Panc1 (cell line): Measurements from ENCODE around the gene KLHL2. TPM values are rescaled to one million over a fixed set of nuclear protein-coding genes. Genes with fewer than 3 reads are reported as not detected.

Experiments
- ATAC-seq: fragments of 200-7000 bp; cut with Tn5 transposase; 2 replicates; pipeline ENCODE4 v1.9.1; 2020; ENCODE audit warnings: mild to moderate bottlenecking, moderate library complexity
- BruUV-seq: library from RNA; stranded (reverse); fragments of 400-500 nt; replicated peaks from 2 replicates; lab custom pipeline; 2021; lab: Mats Ljungman, UMichigan
- CTCF ChIA-PET: fragments of 300-600 bp; sonication (Branson Sonifier 250); formaldehyde crosslinking; loops from one replicate; lab custom pipeline; 2022; ENCODE audit warnings: antibody characterized with exemption; lab: Charles Lee
- POLR2A ChIA-PET: fragments of 300-600 bp; sonication (Branson Sonifier 250); formaldehyde crosslinking; loops from one replicate; lab custom pipeline; 2022; ENCODE audit warnings: antibody characterized with exemption; lab: Charles Lee
- DNase-seq: peaks from one replicate; pipeline ENCODE4 v3.0.0-alpha.2; 2010; ENCODE audit warnings: low read depth, low spot score
- H3K27ac ChIP-seq: 2 replicates; pipeline ENCODE4 v1.5.1; 2011; ENCODE audit warnings: mild to moderate bottlenecking, low read length, inconsistent platforms
- H3K27me3 ChIP-seq: fragments of 200-500 bp; sonication (Bioruptor generic); 2 replicates; pipeline ENCODE4 v1.6.0; 2014; ENCODE audit warnings: low read length, inconsistent platforms; ENCODE audit not compliant: control insufficient read depth, insufficient read depth
- H3K36me3 ChIP-seq: fragments of 200-500 bp; sonication (Bioruptor generic); 2 replicates; pipeline ENCODE4 v1.5.1; 2014; ENCODE audit warnings: inconsistent platforms, mild to moderate bottlenecking, low read length, moderate library complexity; ENCODE audit not compliant: control insufficient read depth, insufficient read depth
- H3K4me1 ChIP-seq: 2 replicates; pipeline ENCODE4 v1.5.1; 2011; ENCODE audit warnings: inconsistent platforms, mild to moderate bottlenecking, low read length, moderate library complexity; ENCODE audit not compliant: control insufficient read depth, insufficient read depth
- H3K4me3 ChIP-seq, 2 experiments: 2 replicates each; pipeline ENCODE4 v1.5.1; 2011 to 2012; ENCODE audit warnings: low read depth in 2 of 2, low read length in 2 of 2, mild to moderate bottlenecking in 2 of 2, inconsistent platforms in 1 of 2, moderate library complexity in 1 of 2
- H3K9me3 ChIP-seq: fragments of 200-500 bp; sonication (Bioruptor generic); 2 replicates; pipeline ENCODE4 v1.5.1; 2014; ENCODE audit warnings: low read depth, mild to moderate bottlenecking, inconsistent platforms, low read length, moderate library complexity; ENCODE audit not compliant: control insufficient read depth, insufficient read depth
- CTCF ChIP-seq: fragments of 450-650 bp; IDR thresholded peaks from 2 replicates; pipeline ENCODE4 v1.5.1; 2017; ENCODE audit warnings: mild to moderate bottlenecking
- POLR2AphosphoS5 ChIP-seq: IDR thresholded peaks from 2 replicates; pipeline ENCODE4 v1.6.1; 2012; ENCODE audit warnings: mild to moderate bottlenecking, low read depth, low read length, moderate library complexity
- REST ChIP-seq, 2 experiments: IDR thresholded peaks; 2 replicates each; pipeline ENCODE4 v1.6.1; 2011 to 2012; ENCODE audit warnings: low read depth in 2 of 2, control low read depth in 1 of 2, low read length in 1 of 2, mild to moderate bottlenecking in 1 of 2, moderate library complexity in 1 of 2; ENCODE audit not compliant: insufficient read depth in 1 of 2
- SIN3A ChIP-seq: IDR thresholded peaks from 2 replicates; pipeline ENCODE4 v1.6.1; 2012; ENCODE audit warnings: low read depth, mild to moderate bottlenecking, low read length, moderate library complexity, borderline replicate concordance; ENCODE audit not compliant: insufficient read depth
- TCF7L2 ChIP-seq: IDR thresholded peaks from 2 replicates; pipeline ENCODE4 v1.6.1; 2011; ENCODE audit warnings: mild to moderate bottlenecking, low read depth, low read length, inconsistent platforms
- in situ Hi-C: cut with HindIII; loops from 2 replicates; pipeline ENCODE4 v1.10.0; 2016; ENCODE audit warnings: low sequenced_read_pairs, low pct_unique_long_range_greater_than_20kb
- intact Hi-C: fragments of 100-400 bp; cut with micrococcal nuclease; formaldehyde crosslinking; loops from one replicate; pipeline ENCODE4 v1.10.0; 2022; ENCODE audit not compliant: unreplicated experiment
- total RNA-seq: library from RNA; stranded (reverse); gene quantifications from one replicate; pipeline ENCODE4 v1.2.1, GENCODE V29; 2021; ENCODE audit not compliant: unreplicated experiment

Gene KLHL2
- total RNA-seq, 1 experiment from 2014 or later, result 17.4 TPM

GRCh38 chr4:165194368-165194767 is 13.0 kb upstream of the KLHL2 start:
- H3K27me3 ChIP-seq, result no peaks in the 10 kb centered on the region
- intact Hi-C loops (no loop called here), in situ Hi-C loops (no loop called here)
- TF ChIP-seq REST (IDR thresholded peaks at IDR 0.05; ENCODE audit: insufficient read depth in 1 of 2, low read depth in 2 of 2, low read length in 1 of 2) (no peak), POLR2AphosphoS5 (no peak), SIN3A (no peak), TCF7L2 (no peak), CTCF (no peak)
- BruUV-seq, result no TSS peak
- H3K4me1 ChIP-seq, result no peaks in the 10 kb centered on the region
- DNase-seq, result no peak
- no peak for ATAC-seq
- no peaks in the 10 kb centered on the region for H3K36me3 ChIP-seq
- POLR2A ChIA-PET, result no interaction called here
- H3K27ac ChIP-seq, result no peak overlapping the region
- CTCF ChIA-PET, result no interaction called here
- no peaks in the 10 kb centered on the region for H3K9me3 ChIP-seq
- no peak overlapping the region for H3K4me3 ChIP-seq

GRCh38 chr4:165198329-165198728 is 9.0 kb upstream of the KLHL2 start:
- in situ Hi-C loops (no loop called here), intact Hi-C loops (no loop called here)
- no peak overlapping the region for H3K4me3 ChIP-seq
- no peaks in the 10 kb centered on the region for H3K27me3 ChIP-seq
- CTCF ChIA-PET, result no interaction called here
- DNase-seq (no peak), ATAC-seq (no peak)
- H3K4me1 ChIP-seq, result no peaks in the 10 kb centered on the region
- no peak overlapping the region for H3K27ac ChIP-seq
- BruUV-seq, result no TSS peak
- no peak for TF ChIP-seq POLR2AphosphoS5
- TF ChIP-seq REST (IDR thresholded peaks at IDR 0.05; ENCODE audit: insufficient read depth in 1 of 2, low read depth in 2 of 2, low read length in 1 of 2), result no peak
- no peak for TF ChIP-seq CTCF
- no peak for TF ChIP-seq SIN3A
- no peak for TF ChIP-seq TCF7L2
- POLR2A ChIA-PET, result no interaction called here
- H3K36me3 ChIP-seq, result no peaks in the 10 kb centered on the region
- no peaks in the 10 kb centered on the region for H3K9me3 ChIP-seq
